GM18873 (cell line): ENCODE results near the gene HEBP1.

ENCODE experiments used
- ATAC-seq: cut with Tn5 transposase; IDR thresholded peaks from one replicate; pipeline ENCODE4 v1.9.1; 2021; ENCODE audit warnings: mild to moderate bottlenecking, moderate library complexity, moderate number of reproducible peaks; ENCODE audit not compliant: unreplicated experiment, low FRiP score

Gene HEBP1

DNA sequence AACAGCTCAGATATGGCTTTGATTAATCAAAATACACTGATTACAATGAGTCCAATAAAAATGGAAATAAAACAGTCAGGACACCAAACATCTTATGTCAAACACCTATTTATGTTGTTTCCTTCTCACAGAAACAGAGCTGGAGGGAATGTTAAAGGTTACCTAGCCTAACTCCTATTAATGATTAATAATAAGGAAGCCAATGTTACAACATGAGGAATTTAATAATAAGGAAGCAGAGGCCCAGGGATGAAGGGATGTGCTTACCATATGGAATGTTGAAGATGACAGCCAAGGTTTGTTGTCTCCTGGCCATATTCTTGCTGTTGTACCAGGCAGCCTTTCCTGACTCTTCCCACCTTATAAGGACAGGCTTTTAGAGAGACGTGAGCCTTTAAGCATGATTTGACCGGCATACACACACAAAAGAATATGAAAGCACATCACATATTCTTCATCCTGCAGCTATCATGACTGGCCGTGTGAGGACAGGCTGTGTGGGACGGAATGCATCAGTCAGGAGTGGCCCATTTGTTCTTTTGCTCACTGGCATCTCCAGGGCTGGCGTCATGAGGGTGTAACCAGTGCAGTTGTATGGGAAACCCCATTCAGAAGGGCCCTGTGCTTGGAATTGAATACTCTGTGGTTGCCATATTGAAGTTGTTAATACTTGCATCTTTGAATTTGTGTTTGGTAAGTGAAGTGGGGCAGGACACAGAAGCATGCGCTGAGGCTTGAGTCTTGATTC lies 45.0 kb downstream of the HEBP1 start:
- ATAC-seq = no peak

DNA sequence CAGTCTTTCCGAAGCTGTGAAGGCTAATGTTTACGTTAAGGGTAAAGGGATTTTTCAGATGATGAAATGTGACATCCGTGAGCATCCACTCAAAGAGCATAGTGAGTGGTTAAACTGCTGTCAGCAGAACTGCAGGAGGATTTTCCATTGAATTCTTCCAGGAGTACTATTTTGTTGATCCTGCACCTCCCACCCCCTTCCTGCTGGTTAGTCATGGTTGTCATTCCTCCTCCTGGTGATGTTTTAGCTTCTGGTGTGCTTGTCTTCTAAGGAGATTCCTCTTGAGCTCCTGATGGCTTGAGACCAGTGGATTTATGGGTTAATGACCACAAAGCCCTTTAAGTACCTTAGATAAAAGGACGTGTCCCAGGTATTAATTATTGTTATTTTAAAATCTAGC lies 45.7 kb downstream of the HEBP1 start:
- ATAC-seq = no peak

DNA sequence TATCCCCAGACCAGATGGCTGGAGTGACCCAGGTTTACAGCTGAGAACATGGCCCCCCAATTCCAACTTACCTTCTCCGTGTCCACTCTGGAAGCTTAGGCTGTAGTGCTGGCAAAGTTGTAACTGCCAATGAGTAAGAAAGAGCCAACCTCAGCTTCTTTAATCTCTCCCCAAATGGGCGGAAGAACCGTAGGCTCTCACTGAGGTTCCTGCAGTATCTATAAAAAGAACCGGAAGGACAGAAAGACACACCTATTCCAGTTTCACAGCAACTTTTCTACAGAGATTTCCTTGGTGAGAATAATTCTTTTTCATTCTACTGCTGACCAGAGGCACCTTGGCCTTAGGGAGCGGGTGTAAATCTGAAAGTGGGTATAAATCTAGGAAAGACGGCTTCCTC lies 48.0 kb downstream of the HEBP1 start, which contains the start of gene GPRC5D:
GPRC5D (minus strand) TSS at position 135 of the 400 bp plus-strand sequence. CDS start 1,786 bp downstream, outside the sequence.
- ATAC-seq = no peak

DNA sequence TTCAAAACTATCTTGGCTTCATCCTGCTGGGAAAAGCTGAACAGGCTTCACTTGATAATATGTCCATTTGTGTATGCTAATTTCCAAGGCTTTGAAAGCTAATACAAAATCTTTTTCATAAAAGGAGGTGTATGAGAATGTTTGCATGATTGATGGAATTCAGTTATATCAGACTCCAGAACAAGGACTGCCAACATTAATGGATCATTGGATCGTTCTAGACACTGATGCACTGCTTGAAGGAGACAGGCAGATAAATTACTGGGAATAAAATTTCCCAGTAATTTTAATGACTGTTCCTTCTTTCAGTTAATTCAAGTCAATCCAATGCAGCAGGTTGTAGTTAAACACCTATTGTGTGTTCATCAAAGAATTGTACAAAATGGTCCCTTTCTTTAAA lies 48.6 kb downstream of the HEBP1 start:
- no peak for ATAC-seq

DNA sequence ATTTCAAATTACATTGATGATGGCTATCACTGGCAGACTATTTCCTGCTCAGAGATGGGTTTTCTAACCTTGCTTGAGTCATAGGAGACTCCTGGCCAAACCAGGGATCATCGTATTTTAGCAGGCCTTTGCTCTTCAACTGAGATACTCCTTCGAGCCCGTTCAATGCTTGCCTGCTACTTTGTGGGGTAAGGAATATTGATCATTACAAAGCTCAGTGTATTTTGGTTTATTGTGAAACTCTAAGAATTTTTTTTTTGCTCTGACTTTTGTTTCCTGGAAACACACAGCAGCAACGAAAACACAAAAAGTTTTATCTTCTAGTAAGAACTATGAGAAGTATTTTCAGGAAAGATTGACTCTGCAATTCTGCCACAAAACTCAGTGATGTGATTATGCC lies 52.2 kb downstream of the HEBP1 start:
- no peak for ATAC-seq

DNA sequence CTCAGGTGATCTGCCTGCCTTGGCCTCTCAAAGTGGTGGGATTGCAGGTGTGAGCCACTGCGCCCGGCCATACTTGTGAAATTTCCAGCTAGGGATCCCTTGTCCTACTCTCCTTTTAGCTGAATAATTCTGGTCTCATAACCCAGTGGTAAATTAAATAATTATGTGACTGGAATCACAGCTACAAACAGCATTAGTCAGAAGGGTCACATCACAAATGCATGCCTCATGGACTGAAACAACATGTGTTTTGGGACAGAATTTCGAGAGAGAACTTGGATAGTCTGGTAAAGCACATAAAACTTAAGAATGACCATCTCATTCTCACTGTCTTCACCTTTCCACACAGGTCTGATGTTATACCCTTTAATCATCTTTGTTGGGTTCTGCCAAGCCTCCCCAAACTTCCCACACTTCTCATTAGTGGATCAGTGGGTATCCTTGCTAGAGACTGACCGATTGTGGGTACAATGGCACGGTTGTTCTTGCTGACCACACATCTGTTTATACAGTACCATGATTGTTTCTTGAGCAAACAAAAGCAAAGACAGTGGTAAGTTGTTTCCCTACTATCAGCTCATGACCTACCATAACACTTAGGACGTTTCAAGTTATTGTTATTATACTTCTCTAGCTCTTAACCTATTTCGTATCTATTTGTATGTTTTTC lies 53.2 kb downstream of the HEBP1 start:
- no peak for ATAC-seq

DNA sequence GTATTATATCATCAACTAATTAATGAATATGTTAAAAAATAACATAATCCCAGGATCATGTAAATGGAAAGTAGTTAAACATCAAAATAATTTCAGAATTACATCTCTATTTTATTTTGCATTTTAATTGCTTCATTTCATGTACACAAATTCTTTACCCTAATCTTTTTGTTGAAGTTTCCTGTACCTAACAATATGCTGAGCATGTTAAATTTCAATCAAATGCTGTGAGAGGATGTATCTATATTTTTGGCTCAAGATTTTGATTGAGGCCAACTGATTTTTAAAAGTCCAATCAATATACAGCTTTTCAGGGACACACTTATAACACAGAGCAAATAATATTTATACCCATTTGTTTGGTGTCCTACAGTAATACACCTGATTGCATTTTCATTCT lies 54.5 kb downstream of the HEBP1 start:
- ATAC-seq = no peak

DNA sequence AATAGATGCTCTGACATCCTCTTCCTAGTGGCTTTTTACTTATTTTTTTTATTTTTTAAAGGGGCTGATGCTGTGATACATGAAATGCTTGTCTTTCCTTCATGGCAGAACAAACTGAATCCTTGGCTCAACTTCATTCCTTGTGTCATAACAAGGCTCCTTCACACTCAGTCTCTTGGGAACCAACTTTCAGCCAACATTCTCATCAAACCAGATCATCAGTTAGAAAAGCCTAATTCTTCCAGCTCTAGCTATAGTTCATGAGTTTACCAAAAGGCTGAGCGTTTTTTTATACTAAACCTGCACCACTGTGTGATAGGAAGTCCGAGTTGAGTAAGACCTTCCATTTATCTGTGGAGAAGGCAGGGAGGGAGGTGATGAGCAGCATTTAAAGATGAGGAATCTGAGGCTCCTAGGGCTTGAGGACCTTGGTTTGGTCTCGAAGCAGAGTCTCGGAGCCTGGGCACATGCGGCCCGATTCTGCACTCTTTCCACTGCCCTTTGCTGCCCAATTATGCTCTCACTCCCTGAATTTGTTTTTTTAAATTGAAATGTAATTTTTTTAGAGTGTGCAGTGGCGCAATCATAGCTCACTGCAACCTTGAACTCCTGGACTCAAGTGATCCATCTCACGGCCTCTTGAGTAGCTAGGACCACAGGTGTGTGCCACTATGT lies 56.3 kb downstream of the HEBP1 start:
- no peak for ATAC-seq

DNA sequence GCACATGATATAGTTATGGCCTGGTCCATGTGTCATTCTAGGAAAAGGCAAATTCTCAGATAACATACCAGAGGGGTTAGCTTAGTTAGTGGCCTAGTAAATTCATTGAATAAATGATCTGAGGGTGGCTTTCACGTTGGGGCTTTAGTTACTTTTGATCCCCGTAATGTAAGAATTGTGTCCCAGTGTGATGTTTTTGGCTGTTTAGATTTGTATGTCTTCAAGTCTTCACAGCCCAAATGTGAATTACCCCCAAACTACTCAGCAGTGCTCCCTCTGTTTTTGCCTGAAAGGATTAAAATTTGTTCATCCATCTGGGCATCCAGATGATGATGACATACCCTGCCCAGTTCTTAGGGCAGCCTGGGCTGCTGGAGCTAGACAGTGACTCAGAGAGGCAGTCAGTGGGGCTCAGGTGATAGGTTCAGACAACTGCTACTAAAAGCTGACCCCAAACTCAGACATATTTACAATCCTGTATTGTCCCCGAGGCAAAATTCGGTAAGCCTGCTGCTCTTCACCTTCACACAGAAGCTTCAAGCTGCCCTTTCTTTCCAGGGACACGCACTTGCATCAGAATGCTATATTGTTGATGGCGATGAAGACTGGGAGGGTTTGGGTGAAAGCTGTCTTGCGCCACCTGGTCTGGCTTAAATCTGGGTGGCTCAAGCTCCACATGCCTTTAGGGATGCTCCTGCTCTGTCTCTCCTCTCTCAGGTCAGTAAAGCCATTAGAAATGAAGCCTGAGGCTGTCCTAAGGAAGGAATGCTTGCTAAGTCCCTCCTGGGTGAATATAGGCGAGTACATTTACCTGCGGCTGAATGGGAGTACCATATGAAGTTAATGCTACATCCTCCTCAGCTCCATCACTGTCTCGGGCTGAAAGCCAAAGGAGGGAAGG lies 58.4 kb downstream of the HEBP1 start:
- ATAC-seq = no peak

DNA sequence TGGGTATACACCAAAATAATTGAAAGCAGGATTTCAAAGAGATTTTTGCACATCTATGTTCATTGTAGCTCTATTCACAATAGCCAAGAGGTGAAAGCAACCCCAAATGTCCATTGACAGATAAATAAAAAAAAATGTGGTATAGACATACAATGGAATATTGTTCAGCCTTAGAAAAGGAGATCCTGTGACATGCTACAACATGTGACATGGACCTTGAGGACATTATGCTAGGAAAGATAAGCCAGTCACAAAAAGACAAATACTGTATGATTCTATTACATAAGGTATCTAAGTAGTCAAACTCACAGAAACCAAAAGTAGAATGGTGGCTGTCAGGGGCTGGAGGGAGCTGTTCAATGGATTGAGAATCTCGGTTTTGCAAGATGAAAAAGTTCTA lies 60.2 kb downstream of the HEBP1 start:
- ATAC-seq = no peak

DNA sequence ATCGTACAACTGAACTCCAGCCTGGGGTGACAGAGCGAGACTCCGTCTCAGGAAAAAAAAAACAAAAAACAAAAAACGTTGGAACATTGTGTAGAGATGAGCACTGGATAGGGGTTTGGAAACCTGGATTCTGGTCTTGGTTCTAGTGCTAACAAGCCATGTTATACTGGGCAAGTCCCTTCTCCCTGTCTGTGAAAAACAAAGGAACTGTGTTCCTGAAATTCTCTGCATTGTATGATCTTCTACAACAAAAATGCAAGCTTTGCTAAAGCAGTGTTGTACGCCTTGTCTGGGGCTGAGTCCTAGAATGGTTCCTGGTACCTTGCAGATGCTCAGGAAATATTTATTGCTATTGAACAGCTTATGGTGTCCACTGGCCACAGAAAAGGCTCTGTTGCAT lies 61.5 kb downstream of the HEBP1 start:
- ATAC-seq = no peak

DNA sequence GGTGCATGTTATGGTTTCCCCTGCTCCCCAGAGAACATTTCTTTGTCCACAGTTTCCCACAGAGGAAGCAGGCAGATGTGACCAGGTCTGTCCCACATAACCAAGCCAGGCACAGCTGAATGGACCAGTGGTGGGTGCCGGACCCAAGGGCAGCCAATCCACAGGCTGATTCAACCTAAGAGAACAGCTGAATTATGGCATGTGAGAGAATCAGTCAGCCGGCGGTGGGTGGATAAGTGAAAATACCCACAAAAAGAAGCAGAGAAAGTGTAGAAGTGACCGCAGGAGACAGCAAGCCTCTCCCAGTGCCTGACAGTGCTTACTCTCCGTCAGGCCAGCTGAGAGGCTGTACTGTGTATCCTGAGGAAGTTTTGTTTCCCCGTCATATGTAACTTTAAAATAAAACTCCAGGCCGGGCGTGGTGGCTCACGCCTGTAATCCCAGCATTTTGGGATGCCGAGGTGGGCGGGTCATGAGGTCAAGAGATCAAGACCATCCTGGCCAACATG lies 63.0 kb downstream of the HEBP1 start:
- ATAC-seq = no peak

DNA sequence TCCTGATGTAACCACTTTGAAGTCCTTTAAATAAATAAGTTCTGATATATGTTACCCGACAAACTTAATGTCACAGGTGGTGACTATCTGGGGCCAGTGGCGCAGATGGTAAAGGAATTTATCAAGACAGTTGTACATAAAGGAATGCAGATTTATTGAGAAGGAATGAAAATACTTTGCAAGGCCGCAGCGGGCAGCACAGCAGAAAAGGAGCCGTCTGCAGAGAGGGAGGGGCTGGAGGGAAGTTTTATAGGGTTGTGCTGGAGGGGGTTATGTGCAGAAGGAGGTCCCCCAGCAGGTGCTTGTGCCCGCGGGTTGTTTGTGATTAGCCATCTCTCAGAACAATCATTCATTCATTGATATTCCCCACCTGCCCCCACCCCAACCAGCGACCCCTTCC lies 65.5 kb downstream of the HEBP1 start:
- ATAC-seq = no peak

DNA sequence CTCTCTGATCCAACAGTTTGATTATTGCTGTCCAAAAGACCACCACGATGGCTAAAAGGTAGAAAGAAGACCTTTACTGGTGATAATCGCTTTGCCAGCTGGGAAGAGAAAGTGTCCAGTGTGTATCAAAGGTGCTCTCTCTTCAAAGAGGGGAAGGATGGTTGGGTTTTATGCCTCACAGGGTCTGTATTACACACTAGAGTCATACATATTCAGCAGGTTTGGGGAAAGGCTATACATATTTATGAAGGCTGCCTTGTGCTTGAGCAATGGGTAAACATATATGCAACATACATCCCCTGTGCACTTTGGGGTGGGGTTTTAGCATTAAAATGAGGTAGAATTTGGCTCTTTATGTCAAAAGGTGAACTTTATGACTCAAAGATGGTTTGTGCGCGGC lies 66.3 kb downstream of the HEBP1 start:
- ATAC-seq = no peak

DNA sequence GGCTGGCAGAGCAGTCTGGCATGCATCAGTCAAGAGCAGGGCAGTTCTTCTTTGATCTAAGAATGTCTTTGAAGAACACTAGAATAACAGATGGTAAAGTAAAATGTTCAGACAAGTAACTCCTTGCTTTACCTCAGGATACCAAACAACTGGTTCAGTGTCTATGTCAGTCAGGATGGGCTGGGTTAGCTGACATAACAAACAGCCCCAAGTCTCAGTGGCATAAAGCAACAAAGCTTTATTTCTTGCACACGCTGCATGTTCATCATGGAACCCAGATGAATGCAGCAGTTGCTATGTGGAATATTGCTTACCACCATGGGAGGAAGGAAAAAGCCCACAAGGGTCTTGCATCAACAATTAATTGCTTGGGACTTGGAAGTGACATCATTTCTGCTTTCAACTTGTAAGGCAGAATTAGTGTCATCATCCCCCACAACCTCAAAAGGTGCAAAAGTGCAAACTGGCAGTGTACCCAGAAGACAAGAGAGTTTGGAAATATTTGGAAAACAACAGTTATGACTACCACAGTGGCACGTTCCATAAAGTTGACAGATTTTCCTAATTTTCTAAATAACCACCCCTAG lies 69.3 kb downstream of the HEBP1 start:
- no peak for ATAC-seq

DNA sequence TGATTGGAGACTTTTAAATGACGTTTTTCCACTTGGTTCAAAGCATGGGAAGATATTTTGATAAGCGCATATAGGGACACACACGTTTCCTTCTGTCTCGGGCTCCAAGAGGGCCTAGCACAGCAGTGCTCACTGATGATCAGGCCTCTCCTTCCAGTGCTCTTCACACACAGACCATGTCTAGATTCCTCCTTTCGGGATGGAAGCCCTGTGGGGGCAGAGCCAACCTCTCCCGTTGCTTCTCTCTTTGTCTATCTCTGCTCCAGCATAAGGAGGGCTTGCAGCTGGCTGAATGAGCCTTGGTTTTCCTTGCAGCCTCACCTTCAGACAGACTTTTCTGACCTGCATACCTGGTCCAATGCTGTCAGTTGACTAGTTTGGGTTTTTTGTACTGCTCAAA lies 70.4 kb downstream of the HEBP1 start:
- no peak for ATAC-seq

DNA sequence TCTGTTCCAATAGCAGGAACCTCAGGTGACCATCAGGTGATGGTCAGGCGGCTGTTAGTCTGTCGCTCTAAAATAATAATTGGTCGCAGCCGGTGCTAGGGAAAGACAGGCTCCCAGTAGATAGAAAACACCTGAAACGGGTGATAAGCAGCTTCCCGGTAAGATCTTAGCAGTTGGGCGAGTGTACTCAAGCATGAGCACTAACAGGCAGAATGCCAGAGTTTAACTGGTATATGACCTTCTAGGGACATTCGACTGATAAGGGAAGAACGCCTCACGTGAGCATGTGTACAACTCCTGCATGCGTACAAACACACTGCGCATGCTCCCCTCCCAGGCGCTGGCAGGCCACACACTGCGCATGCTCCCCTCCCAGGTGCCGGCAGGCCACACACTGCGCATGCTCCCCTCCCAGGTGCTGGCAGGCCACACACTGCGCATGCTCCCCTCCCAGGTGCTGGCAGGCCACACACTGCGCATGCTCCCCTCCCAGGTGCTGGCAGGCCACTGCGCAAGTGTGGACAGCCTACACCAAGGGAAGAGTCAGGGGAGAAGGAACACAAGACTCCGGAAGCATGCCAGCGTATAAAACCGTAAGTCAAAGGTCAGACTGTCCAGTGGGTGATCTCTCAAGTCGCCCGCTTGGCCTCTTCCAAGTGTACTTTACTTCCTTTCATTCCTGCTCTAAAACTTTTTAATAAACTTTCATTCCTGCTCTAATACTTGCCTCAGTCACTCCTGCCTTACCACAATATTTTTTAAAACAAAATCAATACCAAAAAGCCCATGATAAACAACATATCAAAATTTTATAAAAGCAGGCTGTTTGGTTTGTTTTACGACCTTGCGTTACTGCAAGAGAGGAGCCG lies 72.6 kb downstream of the HEBP1 start:
- ATAC-seq = no peak

DNA sequence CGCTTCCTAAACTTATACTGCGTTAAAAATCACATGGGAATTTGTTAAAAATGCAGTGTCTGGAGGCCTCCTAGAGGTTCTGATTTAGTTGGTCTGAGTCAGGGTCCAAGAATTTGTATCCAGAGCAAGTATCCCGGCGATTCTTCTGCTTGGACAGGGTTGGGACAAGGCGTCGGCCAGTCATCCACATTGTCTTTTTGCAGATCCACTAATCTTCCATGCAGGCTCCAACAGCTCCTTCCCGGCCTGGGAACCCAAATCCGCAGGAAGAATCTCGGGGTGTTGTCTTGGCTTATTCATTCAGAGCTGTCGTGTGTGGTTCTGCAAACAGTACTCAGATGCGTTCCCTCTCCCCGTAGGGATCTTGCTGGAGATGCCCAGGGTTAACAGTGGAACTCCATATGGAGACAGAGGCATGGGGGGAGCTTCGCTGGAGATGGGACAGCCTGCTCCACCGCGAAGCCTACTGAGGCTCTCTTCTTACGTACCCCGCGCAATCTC lies 73.4 kb downstream of the HEBP1 start:
- no peak for ATAC-seq

DNA sequence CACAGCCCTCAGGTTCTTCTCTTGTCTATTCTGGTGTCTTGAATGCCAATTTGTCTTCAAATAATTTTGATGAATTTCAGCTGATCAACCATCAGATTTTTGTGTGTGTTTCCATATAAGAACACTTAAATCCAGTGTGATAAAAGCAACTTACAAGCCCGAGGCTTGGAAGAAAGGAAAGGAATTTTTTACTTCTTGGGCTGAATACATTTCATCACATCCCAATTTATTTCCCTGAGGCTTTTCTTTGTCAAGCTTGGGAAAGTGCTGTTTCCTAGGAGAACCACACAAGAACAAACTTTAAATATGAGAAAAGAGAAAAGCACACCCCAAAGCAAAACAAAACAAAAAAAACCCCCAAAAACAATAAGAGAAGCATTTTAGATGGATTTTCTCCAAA lies 74.7 kb downstream of the HEBP1 start:
- no peak for ATAC-seq
